ENCODE data around the gene DEF6. TPM values are rescaled to one million over a fixed set of nuclear protein-coding genes. Genes with fewer than 3 reads are reported as not detected.

Gene DEF6
- total and polyA plus RNA-seq, 2 of the 13 experiments (the other 11 are each of a cell fraction or from before 2014, with no cell fraction given): 5.2 to 10.0 TPM

GRCh38 chr6:35259194-35259947, 38.2 kb upstream of the DEF6 start, which contains the start of gene ZNF76 (continued):
- peak; percentile 98 for TF ChIP-seq POGK (CRISPR knock-in tag; conservative IDR thresholded peaks at IDR 0.05)
- peak; percentile 87; the same call in 1 of the 2 replicates for TF ChIP-seq ZNF136 (CRISPR knock-in tag; IDR thresholded peaks at IDR 0.05; ENCODE audit: low read depth)
- peak; percentile 89 for TF ChIP-seq ZNF441 (CRISPR knock-in tag; IDR thresholded peaks at IDR 0.05; ENCODE audit: borderline replicate concordance)
- 0 out of 2 replicates have a peak, but pooled peaks have one; percentile 83 for TF ChIP-seq ZNF101 (CRISPR knock-in tag; IDR thresholded peaks at IDR 0.05; ENCODE audit: borderline replicate concordance, low read depth)
- TF ChIP-seq GATAD2A (CRISPR knock-in tag; IDR thresholded peaks at IDR 0.05): peak; percentile 83
- no peak for TF ChIP-seq USF2 (IDR thresholded peaks at IDR 0.05; ENCODE audit: low read depth, low read length)
- peak; percentile 87; the same call in 1 of the 2 replicates for TF ChIP-seq USF2 (CRISPR knock-in tag; IDR thresholded peaks at IDR 0.05; ENCODE audit: borderline replicate concordance)
- peak; percentile 65; the same call in 1 of the 2 replicates for TF ChIP-seq ZBTB44 (CRISPR knock-in tag; IDR thresholded peaks at IDR 0.05)
- TF ChIP-seq HNF4G (IDR thresholded peaks at IDR 0.05; ENCODE audit: borderline replicate concordance, low read depth, low read length): peak; percentile 82
- TF ChIP-seq HNF4G (CRISPR knock-in tag; IDR thresholded peaks at IDR 0.05; ENCODE audit: borderline replicate concordance, low read depth): peak; percentile 55; the same call in 1 of the 2 replicates
- peak; percentile 90 for TF ChIP-seq ARHGAP35 (CRISPR knock-in tag; IDR thresholded peaks at IDR 0.05; ENCODE audit: borderline replicate concordance)
- TF ChIP-seq SP1 (IDR thresholded peaks at IDR 0.05): no peak
- peak; percentile 87 for TF ChIP-seq SP1 (CRISPR knock-in tag; IDR thresholded peaks at IDR 0.05)
- peak; percentile 11 for TF ChIP-seq JARID2 (CRISPR knock-in tag; IDR thresholded peaks at IDR 0.05; ENCODE audit: insufficient replicate concordance)
- 0 out of 2 replicates have a peak, but pooled peaks have one; percentile 65 for TF ChIP-seq NR1H2 (CRISPR knock-in tag; IDR thresholded peaks at IDR 0.05; ENCODE audit: borderline replicate concordance, low read depth)
- TF ChIP-seq ATRX (CRISPR knock-in tag; IDR thresholded peaks at IDR 0.05; ENCODE audit: borderline replicate concordance): no peak
- TF ChIP-seq BCLAF1 (IDR thresholded peaks at IDR 0.05): no peak
- TF ChIP-seq ZSCAN31 (CRISPR knock-in tag; IDR thresholded peaks at IDR 0.05; ENCODE audit: low read depth): peak; percentile 64

Data from HepG2 (cell line).